ENCODE data around the gene ALPK3. TPM values are rescaled to one million over a fixed set of nuclear protein-coding genes. Genes with fewer than 3 reads are reported as not detected.
A peak's percentile ranks its signal among the peaks of the same experiment; 100 is the strongest.

Gene ALPK3
- total RNA-seq (2014; rRNA removed; shearing (Covaris generic)) (29.7 and 45.7 TPM in 2 replicates), polyA plus RNA-seq (2016; fragmentation: Nextera tagmentation; extraction: Ambion mirVana) (3.7 and 4.3 TPM in 2 replicates)
- long read RNA-seq, partial matches to known transcripts: 0 of 1 reads
- long read RNA-seq, other reads (novel, unspliced or antisense): 1 of 1 reads

GRCh38 chr15:84816694-84817465 is at the start of gene ALPK3:
TSS of gene ALPK3 (plus strand) at chr15:84817356. CDS start at chr15:84817453, 97 bp downstream.
- no peaks in the 10 kb centered on the region for H3K36me3 ChIP-seq (ENCODE audit: insufficient read depth)
- H3K4me2 ChIP-seq: peak within 1 kb of the TSS; percentile 80
- H4K20me1 ChIP-seq (replicated peaks; ENCODE audit: insufficient read depth): no peaks in the 10 kb centered on the region; the same call in none of the 2 replicates
- H3K36me3 Mint-ChIP-seq (ENCODE audit: low read depth): peaks cover 7% of the 10 kb centered on the region; the same call in 2 of the 3 replicates
- H3K27me3 ChIP-seq (ENCODE audit: insufficient read depth): peaks cover 5% of the 10 kb centered on the region; the same call in 1 of the 2 replicates
- peaks cover 10% of the 10 kb centered on the region for H3K27me3 Mint-ChIP-seq (ENCODE audit: insufficient read depth, low read depth, poor library complexity)
- peak within 1 kb of the TSS; percentile 95 for H3K27ac Mint-ChIP-seq
- peak within 1 kb of the TSS; percentile 91 for H2AFZ ChIP-seq
- DNase-seq (ENCODE audit: low spot score) (peak; percentile 79), ATAC-seq (peak; percentile 60)
- no peak for TF ChIP-seq ZNF331 (CRISPR knock-in tag; IDR thresholded peaks at IDR 0.05; ENCODE audit: low read depth)
- TF ChIP-seq NANOG (IDR thresholded peaks at IDR 0.05; ENCODE audit: borderline replicate concordance): no peak
- 0 out of 2 replicates have a peak, but pooled peaks have one; percentile 20 for TF ChIP-seq CREB1 (CRISPR knock-in tag; IDR thresholded peaks at IDR 0.05; ENCODE audit: low read depth)
- TF ChIP-seq EZH2phosphoT487 (IDR thresholded peaks at IDR 0.05; ENCODE audit: unreplicated experiment): no peak
- TF ChIP-seq ETS1 (IDR thresholded peaks at IDR 0.05): no peak
- TF ChIP-seq CTCF (conservative IDR thresholded peaks at IDR 0.05; ENCODE audit: low read depth in 2 of 2): peak in 1 of 2 experiments; percentile 34; a peak in 1 of 4 replicates
- no peak for TF ChIP-seq ZNF114 (CRISPR knock-in tag; IDR thresholded peaks at IDR 0.05)
- TF ChIP-seq JUNB (IDR thresholded peaks at IDR 0.05; ENCODE audit: unreplicated experiment): no peak
- no peak for TF ChIP-seq EZH2 (IDR thresholded peaks at IDR 0.05; ENCODE audit: low read depth, unreplicated experiment)
- no peak; the same call in 1 of the 2 replicates for TF ChIP-seq POLR2AphosphoS5 (IDR thresholded peaks at IDR 0.05; ENCODE audit: low read depth)
- TF ChIP-seq STAT1 (IDR thresholded peaks at IDR 0.05; ENCODE audit: unreplicated experiment): no peak
- TF ChIP-seq REST (IDR thresholded peaks at IDR 0.05; ENCODE audit: unreplicated experiment): no peak
- no peak for TF ChIP-seq ZNF462 (CRISPR knock-in tag; IDR thresholded peaks at IDR 0.05)
- peak within 1 kb of the TSS; percentile 52 for H3K4me3 ChIP-seq
- 0 out of 2 replicates have a peak, but pooled peaks cover 3% of the 10 kb centered on the region for H3K9me2 ChIP-seq (ENCODE audit: insufficient read depth)
- peaks cover 17% of the 10 kb centered on the region for H3K4me1 ChIP-seq (ENCODE audit: insufficient read depth)
- peaks cover 31% of the 10 kb centered on the region for H3K4me1 Mint-ChIP-seq
- H3F3A ChIP-seq (replicated peaks; ENCODE audit: low read depth): 0 out of 2 replicates have a peak, but pooled peaks cover 5% of the 10 kb centered on the region
- H3K79me2 ChIP-seq (replicated peaks; ENCODE audit: insufficient read depth): peaks cover 21% of the 10 kb centered on the region
- peak within 1 kb of the TSS; percentile 78; the same call in 1 of the 2 replicates for H3K27ac ChIP-seq (ENCODE audit: low read depth)
- peak within 1 kb of the TSS; percentile 75 for H3K4me3 Mint-ChIP-seq
- H3K9me3 Mint-ChIP-seq: no peaks in the 10 kb centered on the region

Data from GM23338 (cell line).